HG02588 (cell line): ENCODE results near the gene FAM53A.
"Not testable (repeated sequence)": the region's sequence is repeated elsewhere in the genome, so short reads cannot be mapped to it uniquely, and the experiment has no call there.

ENCODE experiments used
- ATAC-seq: cut with Tn5 transposase; IDR thresholded peaks from one replicate; pipeline ENCODE4 v1.9.1; 2021; ENCODE audit warnings: mild to moderate bottlenecking, moderate library complexity; ENCODE audit not compliant: unreplicated experiment

Gene FAM53A

GRCh38 chr4:1717129-1718094 lies 33.3 kb upstream of the FAM53A start:
- ATAC-seq, result no peak

GRCh38 chr4:1716065-1716945 lies 32.2 kb upstream of the FAM53A start:
- no peak for ATAC-seq

- ATAC-seq, result no peak
Measured at GRCh38 chr4:1715002-1715758, 31.1 kb upstream of the FAM53A start.

- ATAC-seq, result no peak
Measured at GRCh38 chr4:1714303-1715001, 30.3 kb upstream of the FAM53A start.

GRCh38 chr4:1713003-1713851 lies 29.1 kb upstream of the FAM53A start:
- peak; percentile 4 for ATAC-seq

- peak; percentile 70 for ATAC-seq
Measured at GRCh38 chr4:1712216-1713002, 28.3 kb upstream of the FAM53A start, which contains the start of gene SLBP. Gene SLBP (minus strand): TSS chr4:1712319. CDS start chr4:1712188, 131 bp downstream.

GRCh38 chr4:1711571-1712215 lies 27.6 kb upstream of the FAM53A start:
- peak; percentile 18 for ATAC-seq

GRCh38 chr4:1711055-1711570 lies 27.0 kb upstream of the FAM53A start:
- no peak for ATAC-seq

- no peak for ATAC-seq
Measured at GRCh38 chr4:1708581-1708980, 24.5 kb upstream of the FAM53A start.

GRCh38 chr4:1706358-1706757 lies 22.2 kb upstream of the FAM53A start:
- no peak for ATAC-seq

- no peak for ATAC-seq
Measured at GRCh38 chr4:1705732-1706131, 21.6 kb upstream of the FAM53A start.

GRCh38 chr4:1703867-1704266 lies 19.8 kb upstream of the FAM53A start:
- no peak for ATAC-seq

- ATAC-seq, result not testable (repeated sequence)
Measured at GRCh38 chr4:1701671-1702070, 17.6 kb upstream of the FAM53A start.

- ATAC-seq, result no peak
Measured at GRCh38 chr4:1695913-1696312, 11.8 kb upstream of the FAM53A start.

- ATAC-seq, result peak; percentile 72
Measured at GRCh38 chr4:1693131-1693896, 9.2 kb upstream of the FAM53A start.

- no peak for ATAC-seq
Measured at GRCh38 chr4:1691737-1692373, 7.7 kb upstream of the FAM53A start.
